Neural cell (in vitro differentiated cells): Measurements from ENCODE around the gene HOXA10. TPM values are rescaled to one million over a fixed set of nuclear protein-coding genes. Genes with fewer than 3 reads are reported as not detected.

Experiments used
- H2AFZ ChIP-seq: fragments of 200-600, 300-800 bp; sonication (generic), shearing (Covaris generic); 2 replicates; pipeline ENCODE4 v1.6.0; 2014; ENCODE audit warnings: low read depth, mild to moderate bottlenecking, antibody characterized with exemption, low read length, moderate library complexity
- H3F3A ChIP-seq: fragments of 200-600 bp; shearing (Covaris generic); 2 replicates; pipeline ENCODE4 v1.6.1; 2016; ENCODE audit warnings: mild to moderate bottlenecking, moderate library complexity, mixed read lengths, antibody characterized with exemption, low read length; ENCODE audit not compliant: insufficient read depth, poor library complexity, severe bottlenecking
- H3K27ac ChIP-seq: fragments of 200-600, 300-800 bp; sonication (generic), shearing (Covaris generic); 2 replicates; pipeline ENCODE4 v1.5.1; 2014; ENCODE audit warnings: mild to moderate bottlenecking, low read length, moderate library complexity
- H3K27me3 ChIP-seq: fragments of 300-800, 200-600 bp; sonication (generic), shearing (Covaris generic); 2 replicates; pipeline ENCODE4 v1.6.0; 2014; ENCODE audit warnings: mild to moderate bottlenecking, low read depth, low read length, moderate library complexity; ENCODE audit not compliant: insufficient read depth
- H3K36me3 ChIP-seq: fragments of 300-800, 200-600 bp; sonication (generic), shearing (Covaris generic); 2 replicates; pipeline ENCODE4 v1.5.1; 2014; ENCODE audit warnings: mild to moderate bottlenecking, antibody characterized with exemption, low read length, moderate library complexity; ENCODE audit not compliant: insufficient read depth
- H3K4me2 ChIP-seq: fragments of 300-800, 200-600 bp; sonication (generic), shearing (Covaris generic); 2 replicates; pipeline ENCODE4 v1.6.0; 2014; ENCODE audit warnings: mild to moderate bottlenecking, low read length
- H3K4me3 ChIP-seq: fragments of 300-800, 200-600 bp; sonication (generic), shearing (Covaris generic); 2 replicates; pipeline ENCODE4 v1.5.1; 2014; ENCODE audit warnings: mild to moderate bottlenecking, low read length, moderate library complexity
- H3K79me2 ChIP-seq: fragments of 200-600 bp; shearing (Covaris generic); replicated peaks from 2 replicates; pipeline ENCODE4 v1.6.0; 2014; ENCODE audit warnings: mild to moderate bottlenecking, low read length, moderate library complexity; ENCODE audit not compliant: insufficient read depth
- H3K9ac ChIP-seq: fragments of 300-800, 200-600 bp; sonication (generic), shearing (Covaris generic); 2 replicates; pipeline ENCODE4 v1.6.1; 2016; ENCODE audit warnings: mild to moderate bottlenecking, low read length, mixed read lengths
- H3K9me2 ChIP-seq: fragments of 200-600 bp; shearing (Covaris generic); 2 replicates; pipeline ENCODE4 v1.6.1; 2016; ENCODE audit warnings: mild to moderate bottlenecking, low read length, mixed read lengths; ENCODE audit not compliant: insufficient read depth
- H3K9me3 ChIP-seq: fragments of 200-600, 300-800 bp; sonication (generic), shearing (Covaris generic); 2 replicates; pipeline ENCODE4 v1.6.1; 2016; ENCODE audit warnings: mild to moderate bottlenecking, mixed run types, low read length, moderate library complexity, mixed read lengths
- H4K20me1 ChIP-seq: fragments of 200-600 bp; shearing (Covaris generic); 2 replicates; pipeline ENCODE4 v1.6.1; 2016; ENCODE audit warnings: mild to moderate bottlenecking, mixed run types; ENCODE audit not compliant: insufficient read depth
- EP300 ChIP-seq: fragments of 450-650 bp; conservative IDR thresholded peaks from 2 replicates; pipeline ENCODE4 v1.6.1; 2014; ENCODE audit warnings: antibody characterized with exemption, mild to moderate bottlenecking, moderate library complexity; ENCODE audit not compliant: poor library complexity, severe bottlenecking
- EZH2 ChIP-seq: fragments of 200-600, 300-800 bp; shearing (Covaris generic), sonication (generic); IDR thresholded peaks from 2 replicates; pipeline ENCODE4 v1.6.1; 2014; ENCODE audit warnings: antibody characterized with exemption, low read length, borderline replicate concordance, mild to moderate bottlenecking; ENCODE audit not compliant: insufficient read depth, poor library complexity, severe bottlenecking
- MXI1 ChIP-seq: fragments of 450-650 bp; conservative IDR thresholded peaks from 2 replicates; pipeline ENCODE4 v1.6.1; 2014; ENCODE audit warnings: antibody characterized with exemption, mild to moderate bottlenecking; ENCODE audit not compliant: poor library complexity, severe bottlenecking
- POLR2AphosphoS5 ChIP-seq: IDR thresholded peaks from 2 replicates; pipeline ENCODE4 v1.6.1; 2012
- RAD21 ChIP-seq: fragments of 450-650 bp; conservative IDR thresholded peaks from 2 replicates; pipeline ENCODE4 v1.6.1; 2014; ENCODE audit warnings: antibody characterized with exemption, mild to moderate bottlenecking, moderate library complexity
- REST ChIP-seq: IDR thresholded peaks from 2 replicates; pipeline ENCODE4 v1.6.1; 2012; ENCODE audit warnings: borderline replicate concordance
- SMC3 ChIP-seq: fragments of 450-650 bp; conservative IDR thresholded peaks from 2 replicates; pipeline ENCODE4 v1.6.1; 2014; ENCODE audit warnings: antibody characterized with exemption, mild to moderate bottlenecking, moderate library complexity; ENCODE audit not compliant: poor library complexity
- TAF1 ChIP-seq: IDR thresholded peaks from 2 replicates; pipeline ENCODE4 v1.6.1; 2012; ENCODE audit warnings: low read depth
- polyA plus RNA-seq: library from polyadenylated mRNA; depleted of rRNA; stranded (reverse); fragments of >200 nt; gene quantifications from 2 replicates; pipeline ENCODE4 v1.2.3, GENCODE V29; 2014
- TF ChIP-seq, protein P1 (sequence below): fragments of 450-650 bp; IDR thresholded peaks from 2 replicates; pipeline ENCODE4 v1.5.1; 2014; ENCODE audit warnings: antibody characterized with exemption, mild to moderate bottlenecking, moderate library complexity; ENCODE audit not compliant: poor library complexity, severe bottlenecking

HOXA10 gene
- polyA plus RNA-seq, 1 donor from 2014 or later = not detected

GRCh38 chr7:27200761-27201579 is 26.9 kb upstream of the HOXA10 start:
- no peak overlapping the region for H2AFZ ChIP-seq
- TF ChIP-seq EZH2 (no peak), EP300 (no peak), RAD21 (no peak), REST (no peak), MXI1 (no peak), SMC3 (no peak), TAF1 (no peak), POLR2AphosphoS5 (no peak)
- TF ChIP-seq, protein P1, sequence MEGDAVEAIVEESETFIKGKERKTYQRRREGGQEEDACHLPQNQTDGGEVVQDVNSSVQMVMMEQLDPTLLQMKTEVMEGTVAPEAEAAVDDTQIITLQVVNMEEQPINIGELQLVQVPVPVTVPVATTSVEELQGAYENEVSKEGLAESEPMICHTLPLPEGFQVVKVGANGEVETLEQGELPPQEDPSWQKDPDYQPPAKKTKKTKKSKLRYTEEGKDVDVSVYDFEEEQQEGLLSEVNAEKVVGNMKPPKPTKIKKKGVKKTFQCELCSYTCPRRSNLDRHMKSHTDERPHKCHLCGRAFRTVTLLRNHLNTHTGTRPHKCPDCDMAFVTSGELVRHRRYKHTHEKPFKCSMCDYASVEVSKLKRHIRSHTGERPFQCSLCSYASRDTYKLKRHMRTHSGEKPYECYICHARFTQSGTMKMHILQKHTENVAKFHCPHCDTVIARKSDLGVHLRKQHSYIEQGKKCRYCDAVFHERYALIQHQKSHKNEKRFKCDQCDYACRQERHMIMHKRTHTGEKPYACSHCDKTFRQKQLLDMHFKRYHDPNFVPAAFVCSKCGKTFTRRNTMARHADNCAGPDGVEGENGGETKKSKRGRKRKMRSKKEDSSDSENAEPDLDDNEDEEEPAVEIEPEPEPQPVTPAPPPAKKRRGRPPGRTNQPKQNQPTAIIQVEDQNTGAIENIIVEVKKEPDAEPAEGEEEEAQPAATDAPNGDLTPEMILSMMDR = no peak
- no peaks in the 10 kb centered on the region for H3K9me2 ChIP-seq
- peak overlapping the region; percentile 56 for H3K4me3 ChIP-seq
- H4K20me1 ChIP-seq = no peaks in the 10 kb centered on the region
- H3K27ac ChIP-seq = no peak overlapping the region
- H3K79me2 ChIP-seq = no peaks in the 10 kb centered on the region
- H3K36me3 ChIP-seq = no peaks in the 10 kb centered on the region
- H3K9ac ChIP-seq = no peak overlapping the region
- no peaks in the 10 kb centered on the region for H3F3A ChIP-seq
- no peak overlapping the region for H3K4me2 ChIP-seq
- H3K27me3 ChIP-seq = peaks cover 93% of the 10 kb centered on the region
- H3K9me3 ChIP-seq = no peaks in the 10 kb centered on the region

DNA sequence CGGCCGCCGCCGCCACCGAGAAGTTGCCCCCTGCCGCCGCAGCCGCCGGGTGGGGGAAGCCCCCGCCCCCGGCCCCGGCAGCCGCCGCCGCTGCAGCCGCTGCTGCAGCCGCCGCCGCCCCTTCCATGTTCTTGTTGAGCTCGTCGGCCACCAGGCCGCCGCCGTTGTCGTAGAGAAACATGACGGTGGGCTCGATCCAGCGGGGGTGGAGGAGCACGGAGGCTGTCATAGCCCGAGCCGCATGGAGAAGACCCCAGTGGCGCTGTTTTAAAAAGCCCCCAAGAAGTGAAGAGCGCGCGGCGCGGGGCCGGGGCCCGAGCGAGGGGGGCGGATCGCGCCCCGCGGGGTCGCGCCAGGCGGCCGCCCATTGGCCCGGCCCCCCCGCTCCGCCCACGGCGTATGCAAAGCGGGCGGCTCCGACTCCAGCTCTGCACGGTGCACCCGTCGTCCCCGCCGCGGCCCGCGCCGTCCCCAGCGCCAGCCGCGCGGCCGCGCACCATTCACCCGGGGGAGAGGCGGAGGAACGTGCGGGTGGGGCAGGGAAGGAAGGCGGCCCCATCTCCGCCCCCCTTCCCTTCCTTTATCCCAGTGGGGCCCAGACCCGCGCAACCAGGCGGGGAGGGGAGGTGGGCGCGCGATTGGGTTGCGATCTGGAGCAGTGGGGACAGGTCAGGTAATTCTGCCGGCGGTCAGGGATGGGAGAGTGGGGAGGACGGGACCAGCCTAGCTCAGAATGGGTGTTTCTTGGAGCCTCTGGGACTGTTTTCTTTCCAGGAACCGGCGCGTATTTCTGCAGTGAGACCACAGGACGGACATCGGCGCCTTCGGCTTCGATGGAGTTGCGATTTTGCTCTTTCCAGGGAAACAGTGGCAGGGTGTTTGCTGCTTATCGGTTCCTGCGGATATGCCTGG is 26.0 kb upstream of the HOXA10 start, which contains the start of gene HOXA13:
Gene HOXA13 (minus strand): TSS at position 243 of the 912 bp plus-strand sequence. CDS start 14 bp downstream, at position 229.
- Histone ChIP-seq H3K4me2 (no peak within 1 kb of the TSS), H3F3A (no peaks in the 10 kb centered on the region), H3K9me2 (no peaks in the 10 kb centered on the region), H4K20me1 (no peaks in the 10 kb centered on the region), H3K36me3 (no peaks in the 10 kb centered on the region), H3K27me3 (peaks cover 93% of the 10 kb centered on the region), H3K27ac (no peak within 1 kb of the TSS), H3K79me2 (no peaks in the 10 kb centered on the region), H3K9me3 (no peaks in the 10 kb centered on the region), H3K4me3 (peak within 1 kb of the TSS; percentile 56), H2AFZ (no peak within 1 kb of the TSS), H3K9ac (no peak within 1 kb of the TSS)
- TF ChIP-seq EZH2 (peak; percentile 80), MXI1 (no peak)
